Adrenal gland (tissue), 5 donors: ENCODE results near the gene RCL1.

Experiments used
- POLR2A ChIP-seq, 2 donors: fragments of 450-650 bp; IDR thresholded peaks; one replicate each; pipeline ENCODE4 v1.6.1; 2017; ENCODE audit warnings: antibody characterized with exemption in 2 of 2, mild to moderate bottlenecking in 2 of 2, moderate library complexity in 1 of 2
- TF ChIP-seq, protein P1 (sequence below), 6 experiments: fragments of 450-650 bp in 4 of 6; fragments of 200-600 bp in 2 of 6; sonication (generic) in 1 of 6; IDR thresholded peaks; 1 replicate in 5 of 6; 2 replicates in 1 of 6; pipeline versions ENCODE4 v1.5.1 to v1.8.0; 2016 to 2021; ENCODE audit warnings: antibody characterized with exemption in 6 of 6, mild to moderate bottlenecking in 2 of 6, moderate library complexity in 1 of 6
- donor health status: DM: no; HTN: no; CAD: no.

DNA sequence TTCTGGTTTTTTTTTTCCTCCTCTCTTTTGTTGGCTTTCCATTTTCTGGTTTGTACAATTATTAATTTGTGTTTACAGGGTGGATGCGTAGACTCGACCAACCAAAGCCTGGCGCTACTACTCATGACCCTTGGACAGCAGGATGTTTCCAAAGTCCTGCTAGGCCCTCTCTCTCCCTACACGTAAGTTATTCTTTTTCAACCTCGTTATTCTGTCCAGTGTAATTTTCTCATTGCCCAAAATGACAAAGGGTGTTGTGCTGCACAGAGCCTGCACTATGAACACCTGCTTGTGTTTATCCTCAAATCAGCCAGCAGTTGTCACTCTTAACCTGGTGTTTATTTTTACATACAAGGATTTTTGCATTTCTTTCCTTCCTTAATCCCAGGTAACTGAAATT lies 56.6 kb downstream of the RCL1 start:
- TF ChIP-seq, protein P1, sequence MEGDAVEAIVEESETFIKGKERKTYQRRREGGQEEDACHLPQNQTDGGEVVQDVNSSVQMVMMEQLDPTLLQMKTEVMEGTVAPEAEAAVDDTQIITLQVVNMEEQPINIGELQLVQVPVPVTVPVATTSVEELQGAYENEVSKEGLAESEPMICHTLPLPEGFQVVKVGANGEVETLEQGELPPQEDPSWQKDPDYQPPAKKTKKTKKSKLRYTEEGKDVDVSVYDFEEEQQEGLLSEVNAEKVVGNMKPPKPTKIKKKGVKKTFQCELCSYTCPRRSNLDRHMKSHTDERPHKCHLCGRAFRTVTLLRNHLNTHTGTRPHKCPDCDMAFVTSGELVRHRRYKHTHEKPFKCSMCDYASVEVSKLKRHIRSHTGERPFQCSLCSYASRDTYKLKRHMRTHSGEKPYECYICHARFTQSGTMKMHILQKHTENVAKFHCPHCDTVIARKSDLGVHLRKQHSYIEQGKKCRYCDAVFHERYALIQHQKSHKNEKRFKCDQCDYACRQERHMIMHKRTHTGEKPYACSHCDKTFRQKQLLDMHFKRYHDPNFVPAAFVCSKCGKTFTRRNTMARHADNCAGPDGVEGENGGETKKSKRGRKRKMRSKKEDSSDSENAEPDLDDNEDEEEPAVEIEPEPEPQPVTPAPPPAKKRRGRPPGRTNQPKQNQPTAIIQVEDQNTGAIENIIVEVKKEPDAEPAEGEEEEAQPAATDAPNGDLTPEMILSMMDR (IDR thresholded peaks at IDR 0.05): no peak
- no peak for TF ChIP-seq POLR2A (IDR thresholded peaks at IDR 0.05)
